ENCODE results near the gene ERC2. TPM values are rescaled to one million over a fixed set of nuclear protein-coding genes. Genes with fewer than 3 reads are reported as not detected.

Gene ERC2
- total RNA-seq, 6 donors from 2014 or later: 0.67 to 14.7 (median 1.3) TPM

- WGBS, 2 donors: 76 to 80% methylated on average over 8 of the region's 8 CpGs
Measured at GRCh38 chr3:56488812-56489600, 20.7 kb upstream of the ERC2 start.

GRCh38 chr3:56484525-56485032, 16.3 kb upstream of the ERC2 start:
- TF ChIP-seq POLR2AphosphoS5 (IDR thresholded peaks at IDR 0.05) (no peak), POLR2A (IDR thresholded peaks at IDR 0.05) (no peak), CTCF (IDR thresholded peaks at IDR 0.05) (no peak), EP300 (IDR thresholded peaks at IDR 0.05) (no peak)

More at GRCh38 chr3:56488812-56489600, 20.7 kb upstream of the ERC2 start:
- Histone ChIP-seq H3K9me3 (no peaks in the 10 kb centered on the region), H3K27ac (no peak overlapping the region), H3K4me3 (no peak overlapping the region), H3K4me1 (no peaks in the 10 kb centered on the region), H3K27me3 (no peaks in the 10 kb centered on the region), H3K36me3 (no peaks in the 10 kb centered on the region)
- DNase-seq (no peak), ATAC-seq (ENCODE audit: low FRiP score in 2 of 2) (no peak)
- TF ChIP-seq CTCF (IDR thresholded peaks at IDR 0.05) (no peak), POLR2A (IDR thresholded peaks at IDR 0.05) (no peak), POLR2AphosphoS5 (IDR thresholded peaks at IDR 0.05) (no peak), EP300 (IDR thresholded peaks at IDR 0.05) (no peak)

DNA sequence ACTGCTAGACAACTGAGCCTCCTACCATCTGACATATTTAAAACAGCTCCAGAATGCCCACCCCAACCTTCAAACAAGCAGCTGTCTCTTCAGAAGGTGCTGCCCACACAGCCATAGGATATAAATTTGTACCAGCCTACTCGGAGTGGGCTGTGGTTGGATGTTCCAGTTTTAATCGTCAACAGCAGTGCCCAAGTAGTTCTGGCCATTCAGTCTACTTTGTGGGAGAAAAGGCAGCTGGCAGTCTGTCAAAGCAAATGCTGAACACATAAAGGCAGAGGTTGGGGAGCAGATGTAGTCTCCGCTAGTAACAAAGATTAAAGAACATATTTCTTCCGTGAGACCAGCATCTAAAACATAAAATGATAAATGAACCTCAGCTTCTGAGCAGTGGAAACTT, 15.9 kb upstream of the ERC2 start:
- DNase-seq (no peak), ATAC-seq (ENCODE audit: low FRiP score in 2 of 2) (no peak)
- TF ChIP-seq POLR2A (IDR thresholded peaks at IDR 0.05) (no peak), POLR2AphosphoS5 (IDR thresholded peaks at IDR 0.05) (no peak), EP300 (IDR thresholded peaks at IDR 0.05) (no peak), CTCF (IDR thresholded peaks at IDR 0.05) (no peak)

More at GRCh38 chr3:56484525-56485032, 16.3 kb upstream of the ERC2 start:
- H3K9me3 ChIP-seq: no peaks in the 10 kb centered on the region
- DNase-seq: no peak
- H3K36me3 ChIP-seq: no peaks in the 10 kb centered on the region
- 69 to 71% methylated on average over 2 of the region's 2 CpGs for WGBS, 2 donors
- no peak overlapping the region for H3K4me3 ChIP-seq
- no peak overlapping the region for H3K27ac ChIP-seq
- ATAC-seq (ENCODE audit: low FRiP score in 2 of 2): no peak
- H3K4me1 ChIP-seq: no peaks in the 10 kb centered on the region
- no peaks in the 10 kb centered on the region for H3K27me3 ChIP-seq

DNA sequence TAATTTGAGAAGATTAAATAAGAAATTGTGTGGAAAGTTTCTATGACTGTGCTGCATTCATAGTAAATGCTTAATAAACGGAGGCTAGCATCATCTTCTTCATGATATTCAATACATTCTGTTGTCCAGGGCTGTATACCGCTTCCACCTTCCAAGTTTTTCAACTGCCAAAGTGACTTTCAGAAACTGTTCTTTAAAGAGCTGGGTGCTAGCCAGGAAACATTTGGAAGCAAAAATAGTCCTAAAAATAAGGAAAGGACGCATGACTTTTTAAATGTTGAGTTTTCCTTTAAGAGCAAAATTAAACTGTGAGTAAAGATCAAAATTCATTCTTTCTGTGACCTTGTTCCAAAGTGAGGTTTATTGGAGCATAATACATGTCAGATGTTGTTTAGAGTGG, 9.4 kb upstream of the ERC2 start:
- ATAC-seq (ENCODE audit: low FRiP score in 2 of 2) (no peak), DNase-seq (no peak)
- H3K4me3 ChIP-seq: no peak overlapping the region
- 77% methylated on average over 3 of the region's 3 CpGs for whole genome bisulfite sequencing, 2 donors
- no peak for TF ChIP-seq EP300 (IDR thresholded peaks at IDR 0.05)
- H3K4me1 ChIP-seq: no peaks in the 10 kb centered on the region
- H3K27me3 ChIP-seq: no peaks in the 10 kb centered on the region
- no peak overlapping the region for H3K27ac ChIP-seq
- H3K36me3 ChIP-seq: no peaks in the 10 kb centered on the region
- H3K9me3 ChIP-seq: no peaks in the 10 kb centered on the region

More for the DNA sequence above, 15.9 kb upstream of the ERC2 start:
- 79 to 82% methylated on average over 4 of the region's 4 CpGs for WGBS, 2 donors
- Histone ChIP-seq H3K9me3 (no peaks in the 10 kb centered on the region), H3K27ac (no peak overlapping the region), H3K4me3 (no peak overlapping the region), H3K27me3 (no peaks in the 10 kb centered on the region), H3K4me1 (no peaks in the 10 kb centered on the region), H3K36me3 (no peaks in the 10 kb centered on the region)

DNA sequence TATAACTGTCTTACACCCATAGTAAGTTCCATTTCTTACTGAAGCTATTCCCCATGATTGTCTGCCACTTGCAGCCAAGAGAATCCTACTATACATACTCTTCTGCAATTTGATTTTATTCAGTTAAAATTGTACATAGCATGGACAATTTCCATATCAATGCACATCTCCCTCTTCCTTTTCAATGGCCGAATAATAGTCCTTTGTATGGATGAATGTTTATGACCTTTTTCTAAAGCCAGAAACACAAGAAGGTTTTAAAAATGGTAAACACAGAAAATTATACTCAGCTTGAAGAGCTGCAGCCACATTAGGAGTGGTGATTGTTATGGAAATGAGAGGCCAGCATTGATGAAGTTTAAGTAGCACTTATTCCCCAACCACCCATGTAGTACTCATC, 8.5 kb upstream of the ERC2 start:
- WGBS, 2 donors: 83 to 87% methylated on average over 1 of the region's 1 CpG

More for the DNA sequence above, 8.5 kb upstream of the ERC2 start:
- Histone ChIP-seq H3K27me3 (no peaks in the 10 kb centered on the region), H3K36me3 (no peaks in the 10 kb centered on the region), H3K4me1 (no peaks in the 10 kb centered on the region), H3K9me3 (no peaks in the 10 kb centered on the region), H3K27ac (no peak overlapping the region), H3K4me3 (no peak overlapping the region)
- no peak for ATAC-seq (ENCODE audit: low FRiP score in 2 of 2)
- DNase-seq: no peak
- TF ChIP-seq POLR2A (IDR thresholded peaks at IDR 0.05) (no peak), EP300 (IDR thresholded peaks at IDR 0.05) (no peak), CTCF (IDR thresholded peaks at IDR 0.05) (no peak), POLR2AphosphoS5 (IDR thresholded peaks at IDR 0.05) (no peak)

All from upper lobe of left lung (tissue), 6 donors.